GM21576 (cell line): ENCODE measurements around the gene TMPRSS4.

Experiments
- ATAC-seq: cut with Tn5 transposase; IDR thresholded peaks from one replicate; pipeline ENCODE4 v1.9.1; 2021; ENCODE audit warnings: mild to moderate bottlenecking, moderate library complexity; ENCODE audit not compliant: unreplicated experiment

TMPRSS4 gene

DNA sequence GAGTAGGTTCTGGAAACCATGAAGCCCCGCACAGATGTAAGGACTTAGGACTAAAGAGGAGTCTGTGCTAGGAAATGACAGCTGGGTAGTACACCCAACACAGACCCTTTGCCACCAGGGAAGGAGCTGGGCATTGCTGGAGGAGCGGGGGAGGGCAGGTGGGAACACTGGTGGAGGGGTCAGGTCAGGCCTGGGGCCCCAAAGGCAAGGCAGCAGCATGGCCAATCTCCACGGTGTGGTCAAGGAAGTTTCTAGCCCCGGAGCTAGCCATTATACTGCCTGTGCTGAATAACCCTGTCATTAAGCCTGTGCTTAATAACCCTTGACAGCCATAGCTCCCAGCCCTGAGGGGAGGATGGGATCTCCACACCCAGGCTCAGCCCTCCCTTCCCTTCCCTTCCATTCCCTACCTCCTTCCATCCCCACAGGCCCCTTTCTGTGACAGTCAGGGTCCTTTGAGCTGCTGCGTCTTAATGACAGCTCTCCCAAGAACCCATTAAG is 2.1 kb downstream of the TMPRSS4 start:
- no peak for ATAC-seq

DNA sequence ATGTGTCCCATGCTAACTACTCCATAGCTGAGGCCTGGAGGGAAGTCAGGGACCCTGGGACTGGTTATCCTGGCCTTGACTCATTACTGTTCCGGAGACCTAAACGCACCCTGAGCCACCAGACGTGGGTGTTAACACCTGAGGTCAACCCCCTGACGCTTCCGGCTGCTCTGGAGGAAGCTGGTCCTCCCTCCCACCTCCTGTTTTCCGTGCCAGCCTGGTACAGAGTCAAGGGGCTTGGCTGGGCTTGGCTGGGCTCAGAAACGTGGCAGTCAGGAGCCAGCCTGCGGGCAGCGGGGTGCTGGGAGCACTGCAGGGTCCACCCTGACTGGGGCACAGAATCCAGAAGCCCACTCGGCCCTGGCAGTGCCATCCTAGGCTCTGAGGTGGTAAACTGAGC is 2.6 kb downstream of the TMPRSS4 start:
- no peak for ATAC-seq

DNA sequence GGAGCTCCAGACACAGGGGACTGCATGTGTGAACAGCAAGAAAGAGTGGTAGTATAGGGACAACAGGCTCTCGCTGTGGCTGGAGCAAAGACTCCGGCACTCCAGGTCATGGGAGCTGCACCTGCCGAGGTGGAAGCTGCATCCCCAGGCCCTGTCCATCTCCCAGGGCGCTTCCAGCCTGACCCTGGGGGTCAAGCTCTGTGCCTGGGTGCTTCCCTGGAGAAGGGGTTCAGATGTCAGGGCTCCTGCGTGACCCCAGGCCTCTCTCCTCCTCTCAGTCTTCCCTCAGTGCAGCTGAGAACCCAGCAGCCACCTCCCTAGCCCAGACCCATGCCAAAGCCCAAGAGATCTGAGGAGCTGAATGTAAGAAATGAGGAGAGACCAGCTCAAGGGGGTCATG is 3.4 kb downstream of the TMPRSS4 start:
- no peak for ATAC-seq

DNA sequence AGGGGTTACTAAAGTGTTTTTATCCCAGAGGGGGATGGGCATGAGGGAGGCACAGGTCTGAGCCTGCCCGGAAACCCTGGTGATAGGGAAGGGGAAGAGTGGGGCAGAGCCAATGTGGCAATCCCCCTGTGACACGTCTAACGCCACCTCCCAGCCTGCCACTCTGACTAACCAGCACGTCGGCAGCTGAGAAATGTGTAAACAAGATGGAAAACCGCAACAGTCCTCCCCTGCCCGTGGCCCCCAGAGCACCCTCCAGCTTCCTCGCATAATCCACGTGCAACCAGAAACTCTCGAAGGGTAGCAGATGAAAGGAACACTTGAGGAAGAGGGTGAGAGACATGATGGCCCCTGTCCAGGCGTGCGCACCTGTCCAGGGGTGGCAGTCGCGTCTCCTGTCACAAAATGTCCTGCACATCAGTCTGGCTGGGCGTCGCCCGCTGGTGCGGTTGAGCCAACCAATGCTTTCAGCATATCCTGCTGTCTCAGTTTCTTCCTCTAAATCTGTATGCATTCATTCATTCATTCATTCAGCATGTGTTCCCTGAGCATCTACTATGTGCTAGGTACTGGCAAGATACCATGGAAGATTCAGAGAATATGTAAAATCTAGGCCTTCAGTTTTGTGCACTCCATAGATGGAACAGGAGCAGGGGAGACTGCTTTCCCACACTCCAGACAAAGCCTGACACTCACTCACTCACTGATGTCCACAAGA is 4.5 kb downstream of the TMPRSS4 start:
- ATAC-seq: no peak

- no peak for ATAC-seq
Observed at GRCh38 chr11:118082880-118083552, 6.1 kb downstream of the TMPRSS4 start.

DNA sequence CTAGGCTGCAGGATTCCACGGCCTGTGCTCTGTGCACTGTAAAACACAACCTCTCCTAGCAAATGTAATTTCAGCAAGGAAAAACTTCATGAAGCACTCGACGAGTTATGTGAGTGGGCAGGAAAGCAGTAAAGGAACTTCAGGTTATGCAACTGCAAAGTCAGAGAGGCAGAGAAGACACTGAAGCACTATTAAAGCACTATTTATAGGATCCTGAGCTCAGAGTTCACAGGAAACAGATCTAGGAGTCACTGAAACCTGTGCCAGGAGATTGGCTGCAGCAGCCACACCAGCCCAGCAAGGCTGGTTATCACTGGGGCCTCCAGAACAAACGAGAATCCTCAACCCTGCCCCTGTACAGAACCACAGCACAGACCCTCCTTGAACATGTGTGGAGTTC is 7.4 kb downstream of the TMPRSS4 start:
- no peak for ATAC-seq

- ATAC-seq: no peak
Observed at GRCh38 chr11:118084656-118085055, 7.8 kb downstream of the TMPRSS4 start.

DNA sequence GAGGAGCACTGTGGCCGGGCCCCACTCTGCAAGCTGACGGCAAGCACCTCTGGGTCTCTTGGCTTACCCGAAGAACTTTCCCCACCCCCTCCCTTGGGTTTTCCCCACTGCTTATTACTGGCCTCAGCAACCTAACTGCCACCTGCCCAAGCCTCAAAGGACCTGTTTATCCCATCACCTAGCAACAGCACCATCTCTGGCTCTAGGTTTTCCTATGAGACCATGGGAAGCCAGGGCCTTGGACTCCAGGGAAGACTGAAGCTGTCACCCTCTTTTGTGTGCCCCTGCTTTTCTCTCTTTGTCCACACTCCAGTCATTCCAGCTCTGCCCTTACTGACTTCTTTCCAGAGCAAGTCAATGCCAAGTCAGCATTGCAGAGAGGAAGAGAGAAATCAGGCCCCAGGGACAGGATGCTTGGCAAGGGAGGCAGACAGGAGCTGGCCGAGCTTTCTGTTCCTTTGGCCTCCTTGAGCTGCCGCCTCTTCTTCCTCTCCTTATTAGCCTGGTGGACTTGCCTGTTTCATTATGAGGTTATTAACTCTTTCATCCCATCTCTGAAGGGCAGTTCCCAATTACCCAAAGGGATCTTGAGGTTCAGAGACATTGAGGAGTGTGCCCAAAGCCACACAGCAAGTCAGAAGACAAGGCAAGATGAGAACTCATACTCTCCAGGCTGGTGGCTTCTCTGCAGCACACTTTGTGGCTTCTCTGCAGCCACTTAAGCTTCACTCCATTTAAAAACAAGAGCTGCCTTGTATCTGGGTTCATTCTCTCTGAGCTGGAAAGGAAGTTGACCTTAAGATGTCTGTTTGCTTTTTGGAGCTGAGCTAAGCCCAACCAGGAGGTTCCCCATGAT is 10.3 kb downstream of the TMPRSS4 start, which contains the start of gene SMIM35:
TSS of gene SMIM35 (minus strand) at position 51 of the 856 bp plus-strand sequence. CDS start 206 bp downstream, outside the sequence.
- ATAC-seq: no peak

GRCh38 chr11:118087931-118088330 is 11.1 kb downstream of the TMPRSS4 start:
- no peak for ATAC-seq

DNA sequence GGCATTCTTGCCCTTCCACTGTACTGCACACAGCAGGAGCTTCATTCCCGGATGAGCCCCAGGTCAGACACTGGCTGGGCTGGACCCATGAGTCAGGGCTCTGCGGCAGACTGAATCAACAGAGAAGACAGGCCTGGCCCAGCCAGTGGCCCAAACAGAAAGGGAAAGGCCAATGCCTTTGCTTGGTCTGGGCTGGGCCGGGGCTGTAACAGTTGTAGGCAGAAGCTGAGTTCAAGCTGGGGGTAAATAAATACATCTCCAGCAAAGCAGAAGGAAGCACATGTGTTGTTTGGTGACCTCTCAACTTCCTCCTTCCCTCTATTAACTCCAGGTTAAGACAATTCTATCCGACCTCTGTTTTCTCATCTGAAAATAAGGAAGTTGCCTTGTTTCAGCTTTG is 11.7 kb downstream of the TMPRSS4 start:
- ATAC-seq: no peak

GRCh38 chr11:118090545-118091162 is 13.8 kb downstream of the TMPRSS4 start:
- ATAC-seq: no peak

GRCh38 chr11:118091690-118092089 is 14.8 kb downstream of the TMPRSS4 start:
- no peak for ATAC-seq

GRCh38 chr11:118092907-118093571 is 16.2 kb downstream of the TMPRSS4 start:
- no peak for ATAC-seq

DNA sequence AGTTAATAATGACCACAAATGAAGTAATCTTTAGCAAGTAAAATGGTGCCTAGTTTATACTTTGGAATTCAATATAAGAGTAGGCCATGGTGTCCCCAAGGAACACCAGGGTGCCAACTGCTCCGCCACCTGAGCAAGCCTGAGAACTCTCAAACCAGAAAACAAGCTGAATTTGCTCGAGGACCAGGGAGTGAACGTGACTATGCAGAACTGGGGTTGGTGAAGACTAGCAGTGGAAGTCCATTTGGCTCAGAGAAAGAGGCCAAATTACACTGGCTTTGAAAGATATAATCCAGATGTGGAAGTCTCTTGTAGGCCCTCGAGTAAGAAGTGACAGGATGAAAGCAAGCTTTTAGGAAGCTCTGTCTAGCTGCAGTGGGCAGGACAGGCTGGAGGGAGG is 18.6 kb downstream of the TMPRSS4 start:
- no peak for ATAC-seq

DNA sequence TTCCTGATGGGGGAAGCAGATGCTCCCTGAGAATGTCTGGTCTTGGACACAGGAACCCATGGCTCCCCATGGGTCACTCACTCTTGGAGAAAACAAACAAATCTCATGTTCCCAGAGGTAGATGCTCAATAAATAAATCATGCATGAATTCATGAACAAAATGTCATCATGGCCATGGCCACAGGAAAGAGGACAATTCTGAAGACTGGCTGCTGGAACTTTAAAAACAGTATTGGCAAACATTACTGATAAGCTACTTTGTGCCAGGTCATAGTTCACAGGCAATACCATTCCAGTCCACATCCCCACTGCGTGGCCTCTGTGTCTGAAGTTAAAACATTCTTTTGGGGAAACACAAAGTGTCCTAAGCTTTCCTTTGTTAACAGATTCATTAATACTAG is 19.1 kb downstream of the TMPRSS4 start:
- ATAC-seq: no peak

DNA sequence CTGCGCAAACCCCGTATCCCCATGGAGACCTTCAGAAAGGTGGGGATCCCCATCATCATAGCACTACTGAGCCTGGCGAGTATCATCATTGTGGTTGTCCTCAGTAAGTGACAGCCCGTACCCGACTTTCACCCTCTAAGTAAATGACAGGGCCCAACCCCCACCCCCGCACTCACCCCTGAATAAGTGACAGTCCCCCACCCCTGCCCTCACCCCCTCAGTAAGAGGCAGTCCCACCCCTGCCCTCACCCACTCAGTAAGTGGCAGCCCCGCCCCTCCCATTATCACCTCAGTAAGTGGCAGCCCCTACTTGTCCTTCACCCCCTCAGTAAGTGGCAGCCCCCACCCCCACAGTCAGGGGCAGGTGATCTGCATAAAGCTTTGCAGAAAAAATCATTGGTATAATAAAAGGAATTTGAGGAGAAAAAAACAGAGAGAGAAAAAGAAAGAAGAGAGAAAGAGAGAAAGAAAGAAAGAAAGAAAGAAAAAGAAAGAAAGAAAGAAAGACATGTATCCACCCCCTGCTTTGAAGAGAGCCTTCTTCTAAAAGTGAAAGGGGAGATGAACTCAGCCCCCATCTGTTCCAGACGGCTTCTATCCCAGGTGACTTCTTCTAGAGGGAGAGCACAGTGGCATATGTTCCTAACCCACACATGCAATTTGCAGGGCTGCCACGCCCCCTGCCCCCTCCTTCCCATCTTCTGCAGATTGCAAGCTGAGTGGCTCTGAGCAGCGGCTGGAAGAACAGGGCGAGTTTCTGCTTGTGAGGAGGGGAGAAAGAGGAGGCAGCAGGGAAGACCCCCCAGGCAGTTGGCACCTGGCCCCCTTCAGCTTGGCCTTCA is 22.3 kb downstream of the TMPRSS4 start:
- no peak for ATAC-seq

- ATAC-seq: no peak
Observed at GRCh38 chr11:118099838-118100556, 23.1 kb downstream of the TMPRSS4 start.

GRCh38 chr11:118100691-118101232 is 23.9 kb downstream of the TMPRSS4 start:
- ATAC-seq: no peak
